ENCODE data around the gene CTSH.

GRCh38 chr15:78942741-78943140, 2.1 kb downstream of the CTSH start:
- TF ChIP-seq, protein P1, sequence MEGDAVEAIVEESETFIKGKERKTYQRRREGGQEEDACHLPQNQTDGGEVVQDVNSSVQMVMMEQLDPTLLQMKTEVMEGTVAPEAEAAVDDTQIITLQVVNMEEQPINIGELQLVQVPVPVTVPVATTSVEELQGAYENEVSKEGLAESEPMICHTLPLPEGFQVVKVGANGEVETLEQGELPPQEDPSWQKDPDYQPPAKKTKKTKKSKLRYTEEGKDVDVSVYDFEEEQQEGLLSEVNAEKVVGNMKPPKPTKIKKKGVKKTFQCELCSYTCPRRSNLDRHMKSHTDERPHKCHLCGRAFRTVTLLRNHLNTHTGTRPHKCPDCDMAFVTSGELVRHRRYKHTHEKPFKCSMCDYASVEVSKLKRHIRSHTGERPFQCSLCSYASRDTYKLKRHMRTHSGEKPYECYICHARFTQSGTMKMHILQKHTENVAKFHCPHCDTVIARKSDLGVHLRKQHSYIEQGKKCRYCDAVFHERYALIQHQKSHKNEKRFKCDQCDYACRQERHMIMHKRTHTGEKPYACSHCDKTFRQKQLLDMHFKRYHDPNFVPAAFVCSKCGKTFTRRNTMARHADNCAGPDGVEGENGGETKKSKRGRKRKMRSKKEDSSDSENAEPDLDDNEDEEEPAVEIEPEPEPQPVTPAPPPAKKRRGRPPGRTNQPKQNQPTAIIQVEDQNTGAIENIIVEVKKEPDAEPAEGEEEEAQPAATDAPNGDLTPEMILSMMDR (conservative IDR thresholded peaks at IDR 0.05 in 1 of 2, IDR thresholded peaks at IDR 0.05 in 1 of 2; ENCODE audit: extremely low read depth in 1 of 2, insufficient read depth in 1 of 2, low read depth in 1 of 2, low read length in 2 of 2) = no peak
- TF ChIP-seq EZH2 (IDR thresholded peaks at IDR 0.05; ENCODE audit: borderline replicate concordance, low read length) = no peak

Data from mammary epithelial cell (primary cell).